ENCODE data around the gene LUC7L3.

GRCh38 chr17:50798424-50799288 lies 79.3 kb downstream of the LUC7L3 start:
- TF ChIP-seq CTCF (IDR thresholded peaks at IDR 0.05) (no peak), POLR2A (IDR thresholded peaks at IDR 0.05) (no peak)
